GM12878 (cell line): Measurements from ENCODE around the gene DPPA3. TPM values are rescaled to one million over a fixed set of nuclear protein-coding genes. Genes with fewer than 3 reads are reported as not detected.
"Not testable (repeated sequence)": the region's sequence is repeated elsewhere in the genome, so short reads cannot be mapped to it uniquely, and the experiment has no call there.

Experiments used
- ATAC-seq: fragments of 200-7000 bp; cut with Tn5 transposase; 3 replicates; pipeline ENCODE4 v1.9.1; 2020; ENCODE audit warnings: mild to moderate bottlenecking, moderate library complexity
- BruUV-seq: library from RNA; stranded (reverse); fragments of 400-500 nt; replicated peaks from 2 replicates; lab custom pipeline; 2021; lab: Mats Ljungman, UMichigan
- CTCF ChIA-PET: fragments of 300-600 bp; sonication (Branson Sonifier 250); formaldehyde crosslinking; extraction: SDS; loops from one replicate; lab custom pipeline; 2021; ENCODE audit warnings: inconsistent platforms; lab: Yijun Ruan, JAX
- POLR2A ChIA-PET: fragments of 350-600 bp; formaldehyde crosslinking; extraction: SDS; loops from one replicate; lab custom pipeline; 2021; ENCODE audit warnings: inconsistent platforms; lab: Charles Lee
- RAD21 ChIA-PET: fragments of 300-600 bp; sonication (Branson Sonifier 250); formaldehyde crosslinking; loops from one replicate; lab custom pipeline; 2023; ENCODE audit warnings: antibody characterized with exemption; ENCODE audit not compliant: unreplicated experiment; lab: Charles Lee
- SMC1A ChIA-PET: fragments of 300-600 bp; sonication (Branson Sonifier 250); formaldehyde crosslinking; loops from one replicate; lab custom pipeline; 2023; ENCODE audit not compliant: unreplicated experiment, uncharacterized antibody; lab: Charles Lee
- DNase-seq: peaks from one replicate; pipeline ENCODE4 v3.0.0-alpha.2; 2011; ENCODE audit warnings: low read depth, low spot score
- FAIRE-seq: peaks from 3 replicates; lab custom pipeline; 2011; peaks lifted over from hg19 to GRCh38; lab: Jason Lieb, UNC
- H2AFZ ChIP-seq: 2 replicates; pipeline ENCODE4 v1.6.0; 2011; ENCODE audit warnings: low read depth, low read length, control low read depth; ENCODE audit not compliant: control insufficient read depth
- H3K27ac ChIP-seq: 2 replicates; pipeline ENCODE4 v1.5.1; 2011; ENCODE audit warnings: control low read depth; ENCODE audit not compliant: control insufficient read depth, insufficient read depth
- H3K27me3 ChIP-seq, 2 experiments: replicated peaks in 1 of 2; 2 replicates each; pipeline versions ENCODE4 v1.6.0 to v1.6.1; 2011; ENCODE audit warnings: low read length in 1 of 2; ENCODE audit not compliant: control insufficient read depth in 2 of 2, insufficient read depth in 2 of 2
- H3K36me3 ChIP-seq, 2 experiments: 2 replicates each; pipeline ENCODE4 v1.5.1; 2011; ENCODE audit warnings: low read length in 1 of 2; ENCODE audit not compliant: control insufficient read depth in 2 of 2, insufficient read depth in 2 of 2
- H3K4me1 ChIP-seq: 2 replicates; pipeline ENCODE4 v1.6.1; 2011; ENCODE audit warnings: mild to moderate bottlenecking, low read length, moderate library complexity, mixed read lengths; ENCODE audit not compliant: control insufficient read depth, insufficient read depth
- H3K4me2 ChIP-seq: 2 replicates; pipeline ENCODE4 v1.6.0; 2011; ENCODE audit warnings: control low read depth; ENCODE audit not compliant: control insufficient read depth, insufficient read depth
- H3K4me3 ChIP-seq: fragments of 200-600 bp; sonication (generic); 2 replicates; pipeline ENCODE4 v1.5.1; 2016
- H3K79me2 ChIP-seq: 2 replicates; pipeline ENCODE4 v1.6.0; 2011; ENCODE audit warnings: low read length; ENCODE audit not compliant: control insufficient read depth, insufficient read depth
- H3K9ac ChIP-seq: 2 replicates; pipeline ENCODE4 v1.8.0; 2011; ENCODE audit warnings: low read length, control low read depth, mixed read lengths; ENCODE audit not compliant: control insufficient read depth, insufficient read depth
- H3K9me3 ChIP-seq: replicated peaks from 3 replicates; pipeline ENCODE4 v1.5.1; 2011; ENCODE audit warnings: mild to moderate bottlenecking, low read length; ENCODE audit not compliant: control insufficient read depth, insufficient read depth
- H4K20me1 ChIP-seq: 2 replicates; pipeline ENCODE4 v1.6.0; 2011; ENCODE audit not compliant: control insufficient read depth, insufficient read depth
- ATF7 ChIP-seq: fragments of 450-650 bp; IDR thresholded peaks from 2 replicates; pipeline ENCODE4 v1.6.1; 2016; ENCODE audit warnings: low read depth, mild to moderate bottlenecking
- CBX5 ChIP-seq: sonication (generic); IDR thresholded peaks from 2 replicates; pipeline ENCODE4 v1.6.1; 2016; ENCODE audit warnings: low read depth, moderate library complexity, mild to moderate bottlenecking, inconsistent platforms
- E2F8 ChIP-seq: fragments of 450-650 bp; IDR thresholded peaks from 2 replicates; pipeline ENCODE4 v1.6.1; 2018; ENCODE audit warnings: mild to moderate bottlenecking, low read depth, moderate library complexity; ENCODE audit not compliant: partially characterized antibody
- KLF5 ChIP-seq: fragments of 450-650 bp; IDR thresholded peaks from 2 replicates; pipeline ENCODE4 v1.6.1; 2014; ENCODE audit warnings: mild to moderate bottlenecking; ENCODE audit not compliant: partially characterized antibody
- NFYB ChIP-seq: IDR thresholded peaks from 2 replicates; pipeline ENCODE4 v1.6.1; 2011; ENCODE audit warnings: low read depth, mild to moderate bottlenecking, low read length, improper control_type of control experiment, moderate library complexity; ENCODE audit not compliant: insufficient read depth
- NR2C2 ChIP-seq: IDR thresholded peaks from 2 replicates; pipeline ENCODE4 v1.6.1; 2011; ENCODE audit warnings: borderline replicate concordance, low read depth; ENCODE audit not compliant: control insufficient read depth, insufficient read length
- SIX5 ChIP-seq: IDR thresholded peaks from 2 replicates; pipeline ENCODE4 v1.6.1; 2011; ENCODE audit warnings: mild to moderate bottlenecking, low read depth, low read length, moderate library complexity; ENCODE audit not compliant: severe bottlenecking
- TCF7 ChIP-seq: IDR thresholded peaks from 2 replicates; pipeline ENCODE4 v1.6.1; 2014; ENCODE audit warnings: antibody characterized with exemption, borderline replicate concordance
- ZNF24 ChIP-seq: fragments of 450-650 bp; IDR thresholded peaks from 2 replicates; pipeline ENCODE4 v1.6.1; 2017; ENCODE audit warnings: antibody characterized with exemption, mild to moderate bottlenecking
- in situ Hi-C: fragments of 300-500 bp; cut with MboI; formaldehyde crosslinking; loops from 9 replicates; pipeline ENCODE4 v1.14.3; 2018; ENCODE audit warnings: mixed read lengths
- intact Hi-C: fragments of 100-400 bp; cut with micrococcal nuclease; formaldehyde crosslinking; loops from one replicate; pipeline ENCODE4 v1.14.2; 2022; ENCODE audit not compliant: unreplicated experiment
- polyA plus RNA-seq, 11 experiments: library from polyadenylated mRNA; depleted of rRNA in 4 of 11; unstranded in 6 of 11; stranded (reverse) in 5 of 11; fragments of >200 nt; fragmentation: Nextera tagmentation in 4 of 11; fragmentation: Illumina TruSeq in 1 of 11; extraction: Ambion mirVana in 4 of 11; extraction: Trizol in 1 of 11; gene quantifications; 1 replicate in 1 of 11; 2 replicates in 10 of 11; pipeline versions ENCODE4 v1.2.1 to v1.2.3, GENCODE V29; 2011 to 2016; ENCODE audit warnings: inconsistent platforms in 2 of 11, missing spikeins in 2 of 11, low read depth in 1 of 11
- total RNA-seq, 4 experiments: library from RNA; depleted of rRNA in 3 of 4; stranded (reverse); fragments of >200 nt in 3 of 4; fragmentation: Illumina TruSeq in 1 of 4; extraction: Trizol in 1 of 4; gene quantifications; 2 replicates each; pipeline versions ENCODE4 v1.2.1 to v1.2.3, GENCODE V29; 2013 to 2021

Gene DPPA3
- total and polyA plus RNA-seq, 10 of the 15 experiments (the other 5 are each of a cell fraction or from before 2014, with no cell fraction given), result 0.05 TPM; not detected in 9

- TF ChIP-seq E2F8, result no peak
- no peak for TF ChIP-seq NR2C2
- no peak for TF ChIP-seq TCF7
- TF ChIP-seq NFYB, result no peak
- TF ChIP-seq CBX5, result no peak
- no peak for TF ChIP-seq ZNF24
- TF ChIP-seq ATF7, result no peak
- TF ChIP-seq KLF5, result no peak
- TF ChIP-seq SIX5, result no peak
Measured at GRCh38 chr12:7729746-7730145, 18.5 kb downstream of the DPPA3 start (continued).

GRCh38 chr12:7730984-7731383 lies 19.8 kb downstream of the DPPA3 start:
- in situ Hi-C loops, H3K4me3 ChIP-seq, POLR2A ChIA-PET, H3K9ac ChIP-seq, CTCF ChIA-PET, BruUV-seq, H3K27me3 ChIP-seq, H3K79me2 ChIP-seq, FAIRE-seq, DNase-seq, H2AFZ ChIP-seq, H3K4me2 ChIP-seq, H3K36me3 ChIP-seq, H3K9me3 ChIP-seq, intact Hi-C loops, RAD21 ChIA-PET, H3K27ac ChIP-seq, ATAC-seq, SMC1A ChIA-PET, H4K20me1 ChIP-seq, H3K4me1 ChIP-seq: not testable (repeated sequence)
